ENCODE data around the gene GPI. TPM values are rescaled to one million over a fixed set of nuclear protein-coding genes. Genes with fewer than 3 reads are reported as not detected.
A peak's percentile ranks its signal among the peaks of the same experiment; 100 is the strongest.

GPI gene
- polyA plus RNA-seq, 1 of the 3 experiments (the other 2 are of a cell fraction), result 144 TPM

DNA sequence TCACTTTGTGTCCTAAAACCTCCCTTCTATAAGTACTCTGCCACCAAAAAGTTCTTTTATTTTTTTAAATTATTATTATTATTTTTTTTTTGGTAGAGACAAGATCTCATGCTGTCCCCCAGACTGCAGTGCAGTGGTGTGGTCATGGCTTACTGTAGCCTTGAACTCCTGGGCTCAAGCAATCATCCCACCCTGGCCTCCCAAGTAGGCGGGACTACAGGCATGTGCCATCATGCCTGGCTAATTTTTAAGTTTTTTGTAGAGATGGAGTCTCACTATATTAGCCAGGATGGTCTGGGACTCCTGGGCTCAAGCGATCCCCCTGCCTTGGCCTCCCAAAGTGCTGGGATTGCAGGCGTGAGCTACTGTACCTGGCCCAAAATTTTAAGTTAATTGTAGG lies 29.1 kb upstream of the GPI start:
- CTCF ChIA-PET, result interaction anchor here (0.6 to 1.7 kb wide), 7 partner anchors 9 to 148 kb away, joined by 3 to 6 read pairs (median 4); no protein-coding TSS in a partner anchor
- no peak overlapping the region for H3K4me3 ChIP-seq (ENCODE audit: low read depth in 2 of 2, low read length in 1 of 2)
- no peaks in the 10 kb centered on the region for H3K9me2 ChIP-seq
- peaks cover 0 to 3% of the 10 kb centered on the region in 2 experiments; a peak in 2 of 4 replicates for H3K4me1 ChIP-seq (ENCODE audit: control insufficient read depth in 1 of 2, insufficient read depth in 2 of 2, low read depth in 1 of 2, low read length in 1 of 2)
- H4K20me1 ChIP-seq (ENCODE audit: insufficient read depth), result no peaks in the 10 kb centered on the region
- H3F3A ChIP-seq (replicated peaks; ENCODE audit: insufficient read depth), result peaks cover 4% of the 10 kb centered on the region
- no peak overlapping the region for H3K9ac ChIP-seq
- WGBS (ENCODE audit: low lambda C conversion rate), result 98% methylated on average over 3 of the region's 3 CpGs
- H3K27ac ChIP-seq (ENCODE audit: low read depth in 2 of 2, low read length in 1 of 2), result no peak overlapping the region
- no peaks in the 10 kb centered on the region for H3K9me3 ChIP-seq
- no peak overlapping the region for H2AFZ ChIP-seq (ENCODE audit: low read depth)
- no peaks in the 10 kb centered on the region for H3K27me3 ChIP-seq (ENCODE audit: insufficient read depth)
- no peak for DNase-seq
- no peak overlapping the region for H3K4me2 ChIP-seq
- no peaks in the 10 kb centered on the region for H3K79me2 ChIP-seq (ENCODE audit: insufficient read depth)
- H3K36me3 ChIP-seq (replicated peaks in 1 of 2; ENCODE audit: control insufficient read depth in 1 of 2, insufficient read depth in 2 of 2, low read length in 1 of 2), result peaks cover 35 to 54% of the 10 kb centered on the region in 2 experiments
- TF ChIP-seq, protein P1, sequence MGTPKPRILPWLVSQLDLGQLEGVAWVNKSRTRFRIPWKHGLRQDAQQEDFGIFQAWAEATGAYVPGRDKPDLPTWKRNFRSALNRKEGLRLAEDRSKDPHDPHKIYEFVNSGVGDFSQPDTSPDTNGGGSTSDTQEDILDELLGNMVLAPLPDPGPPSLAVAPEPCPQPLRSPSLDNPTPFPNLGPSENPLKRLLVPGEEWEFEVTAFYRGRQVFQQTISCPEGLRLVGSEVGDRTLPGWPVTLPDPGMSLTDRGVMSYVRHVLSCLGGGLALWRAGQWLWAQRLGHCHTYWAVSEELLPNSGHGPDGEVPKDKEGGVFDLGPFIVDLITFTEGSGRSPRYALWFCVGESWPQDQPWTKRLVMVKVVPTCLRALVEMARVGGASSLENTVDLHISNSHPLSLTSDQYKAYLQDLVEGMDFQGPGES (IDR thresholded peaks at IDR 0.05; ENCODE audit: low read depth, low read length), result no peak
- TF ChIP-seq, protein P2, sequence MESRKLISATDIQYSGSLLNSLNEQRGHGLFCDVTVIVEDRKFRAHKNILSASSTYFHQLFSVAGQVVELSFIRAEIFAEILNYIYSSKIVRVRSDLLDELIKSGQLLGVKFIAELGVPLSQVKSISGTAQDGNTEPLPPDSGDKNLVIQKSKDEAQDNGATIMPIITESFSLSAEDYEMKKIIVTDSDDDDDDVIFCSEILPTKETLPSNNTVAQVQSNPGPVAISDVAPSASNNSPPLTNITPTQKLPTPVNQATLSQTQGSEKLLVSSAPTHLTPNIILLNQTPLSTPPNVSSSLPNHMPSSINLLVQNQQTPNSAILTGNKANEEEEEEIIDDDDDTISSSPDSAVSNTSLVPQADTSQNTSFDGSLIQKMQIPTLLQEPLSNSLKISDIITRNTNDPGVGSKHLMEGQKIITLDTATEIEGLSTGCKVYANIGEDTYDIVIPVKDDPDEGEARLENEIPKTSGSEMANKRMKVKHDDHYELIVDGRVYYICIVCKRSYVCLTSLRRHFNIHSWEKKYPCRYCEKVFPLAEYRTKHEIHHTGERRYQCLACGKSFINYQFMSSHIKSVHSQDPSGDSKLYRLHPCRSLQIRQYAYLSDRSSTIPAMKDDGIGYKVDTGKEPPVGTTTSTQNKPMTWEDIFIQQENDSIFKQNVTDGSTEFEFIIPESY (IDR thresholded peaks at IDR 0.05; ENCODE audit: borderline replicate concordance, low read depth), result no peak
- TF ChIP-seq RAD21 (IDR thresholded peaks at IDR 0.05; ENCODE audit: low read length) (no peak), RFX5 (IDR thresholded peaks at IDR 0.05; ENCODE audit: low read length) (no peak), TCF12 (IDR thresholded peaks at IDR 0.05) (no peak), JUND (IDR thresholded peaks at IDR 0.05) (no peak), MEF2A (IDR thresholded peaks at IDR 0.05; ENCODE audit: borderline replicate concordance, low read depth) (no peak), EZH2phosphoT487 (IDR thresholded peaks at IDR 0.05; ENCODE audit: borderline replicate concordance, low read depth) (no peak), FOXJ3 (CRISPR knock-in tag; IDR thresholded peaks at IDR 0.05) (no peak), EP300 (IDR thresholded peaks at IDR 0.05; ENCODE audit: borderline replicate concordance in 1 of 2, low read depth in 1 of 2, low read length in 1 of 2) (no peak)
- POLR2A ChIA-PET, result no interaction called here

DNA sequence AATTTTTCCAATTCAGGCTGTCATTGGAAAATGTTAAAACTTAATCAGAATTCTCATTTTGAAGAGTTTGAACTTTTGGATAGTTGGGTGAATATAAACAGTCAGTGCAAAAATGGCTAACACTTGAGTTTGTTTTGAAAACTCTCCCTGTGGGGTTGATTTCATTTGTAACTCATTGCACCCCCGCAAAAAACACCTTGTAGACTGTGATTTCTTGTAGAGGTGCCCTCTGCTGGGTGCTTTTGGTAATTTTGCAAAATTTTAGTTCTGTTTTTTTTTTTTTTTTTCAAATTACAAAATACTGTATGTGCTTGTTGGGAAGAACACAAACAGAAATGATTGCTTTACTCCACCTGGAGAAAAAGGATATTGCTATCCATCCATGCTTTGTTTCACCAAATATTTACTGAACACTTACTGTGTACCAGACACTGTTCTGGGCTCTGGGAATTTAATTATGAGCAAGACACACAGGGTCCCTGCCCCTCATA lies 28.2 kb upstream of the GPI start:
- TF ChIP-seq FOXM1 (IDR thresholded peaks at IDR 0.05; ENCODE audit: low read depth), result no peak
- peak; percentile 42 for TF ChIP-seq SMC3 (IDR thresholded peaks at IDR 0.05; ENCODE audit: low read depth, low read length)
- TF ChIP-seq RAD21 (IDR thresholded peaks at IDR 0.05; ENCODE audit: low read length), result peak; percentile 53
- TF ChIP-seq, protein P3, sequence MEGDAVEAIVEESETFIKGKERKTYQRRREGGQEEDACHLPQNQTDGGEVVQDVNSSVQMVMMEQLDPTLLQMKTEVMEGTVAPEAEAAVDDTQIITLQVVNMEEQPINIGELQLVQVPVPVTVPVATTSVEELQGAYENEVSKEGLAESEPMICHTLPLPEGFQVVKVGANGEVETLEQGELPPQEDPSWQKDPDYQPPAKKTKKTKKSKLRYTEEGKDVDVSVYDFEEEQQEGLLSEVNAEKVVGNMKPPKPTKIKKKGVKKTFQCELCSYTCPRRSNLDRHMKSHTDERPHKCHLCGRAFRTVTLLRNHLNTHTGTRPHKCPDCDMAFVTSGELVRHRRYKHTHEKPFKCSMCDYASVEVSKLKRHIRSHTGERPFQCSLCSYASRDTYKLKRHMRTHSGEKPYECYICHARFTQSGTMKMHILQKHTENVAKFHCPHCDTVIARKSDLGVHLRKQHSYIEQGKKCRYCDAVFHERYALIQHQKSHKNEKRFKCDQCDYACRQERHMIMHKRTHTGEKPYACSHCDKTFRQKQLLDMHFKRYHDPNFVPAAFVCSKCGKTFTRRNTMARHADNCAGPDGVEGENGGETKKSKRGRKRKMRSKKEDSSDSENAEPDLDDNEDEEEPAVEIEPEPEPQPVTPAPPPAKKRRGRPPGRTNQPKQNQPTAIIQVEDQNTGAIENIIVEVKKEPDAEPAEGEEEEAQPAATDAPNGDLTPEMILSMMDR (IDR thresholded peaks at IDR 0.05), result peak; percentile 84
- TF ChIP-seq CHD2 (IDR thresholded peaks at IDR 0.05; ENCODE audit: low read length, partially characterized antibody), result no peak
- TF ChIP-seq, protein P2 (IDR thresholded peaks at IDR 0.05; ENCODE audit: borderline replicate concordance, low read depth), result no peak
- peak overlapping the region in 1 of 2 experiments; percentile 9; a peak in 1 of 4 replicates for H3K4me3 ChIP-seq (ENCODE audit: low read depth in 2 of 2, low read length in 1 of 2)
- H3K9ac ChIP-seq, result no peak overlapping the region
- no peak overlapping the region for H3K4me2 ChIP-seq
- no peaks in the 10 kb centered on the region for H3K27me3 ChIP-seq (ENCODE audit: insufficient read depth)
- 12% methylated on average over 1 of the region's 1 CpG for WGBS (ENCODE audit: low lambda C conversion rate)
- no peak overlapping the region for H3K27ac ChIP-seq (ENCODE audit: low read depth in 2 of 2, low read length in 1 of 2)
- H3K79me2 ChIP-seq (ENCODE audit: insufficient read depth), result no peaks in the 10 kb centered on the region
- ChIA-PET POLR2A (no interaction called here), CTCF (interaction anchor here (0.6 to 1.8 kb wide), 13 partner anchors 8 to 147 kb away, joined by 3 to 11 read pairs (median 4); no protein-coding TSS in a partner anchor)
- H3F3A ChIP-seq (replicated peaks; ENCODE audit: insufficient read depth), result peaks cover 1% of the 10 kb centered on the region
- H3K36me3 ChIP-seq (replicated peaks in 1 of 2; ENCODE audit: control insufficient read depth in 1 of 2, insufficient read depth in 2 of 2, low read length in 1 of 2), result peaks cover 40 to 55% of the 10 kb centered on the region in 2 experiments
- no peaks in the 10 kb centered on the region for H3K9me2 ChIP-seq
- H3K9me3 ChIP-seq, result no peaks in the 10 kb centered on the region
- no peak overlapping the region for H2AFZ ChIP-seq (ENCODE audit: low read depth)
- peaks cover 0 to 3% of the 10 kb centered on the region in 2 experiments; a peak in 2 of 4 replicates for H3K4me1 ChIP-seq (ENCODE audit: control insufficient read depth in 1 of 2, insufficient read depth in 2 of 2, low read depth in 1 of 2, low read length in 1 of 2)
- H4K20me1 ChIP-seq (ENCODE audit: insufficient read depth), result no peaks in the 10 kb centered on the region
- peak; percentile 52 for DNase-seq
